Pulmonary artery endothelial cell (primary cell): ENCODE results near the gene SLC35A2. TPM values are rescaled to one million over a fixed set of nuclear protein-coding genes. Genes with fewer than 3 reads are reported as not detected.
"Not testable (repeated sequence)": the region's sequence is repeated elsewhere in the genome, so short reads cannot be mapped to it uniquely, and the experiment has no call there.

ENCODE experiments used
- DNase-seq: peaks from one replicate; pipeline ENCODE4 v3.0.0-alpha.2; 2011; ENCODE audit warnings: low read depth, low spot score
- total RNA-seq: library from RNA; depleted of rRNA; stranded (reverse); fragments of >200 nt; gene quantifications from 2 replicates; pipeline ENCODE4 v1.2.3, GENCODE V29; 2014

The SLC35A2 gene
- total RNA-seq, 1 donor from 2014 or later, result 11.6 TPM

- no peak for DNase-seq
Measured at GRCh38 chrX:48903290-48903689, 8.2 kb downstream of the SLC35A2 start.

GRCh38 chrX:48902776-48903175 lies 8.7 kb downstream of the SLC35A2 start:
- no peak for DNase-seq

GRCh38 chrX:48902135-48902534 lies 9.3 kb downstream of the SLC35A2 start:
- no peak for DNase-seq

GRCh38 chrX:48901069-48901468 lies 10.4 kb downstream of the SLC35A2 start:
- no peak for DNase-seq

- DNase-seq, result no peak
Measured at GRCh38 chrX:48899078-48899410, 12.4 kb downstream of the SLC35A2 start.

- DNase-seq, result peak; percentile 85
Measured at GRCh38 chrX:48897625-48898306, 13.7 kb downstream of the SLC35A2 start, which contains the start of the genes PQBP1 and TIMM17B. TSS of gene PQBP1 (plus strand) at chrX:48897930. CDS start at chrX:48898510, 580 bp downstream. TSS of gene TIMM17B (minus strand) at chrX:48897768. CDS start at chrX:48897749, 19 bp downstream.

GRCh38 chrX:48897157-48897624 lies 14.3 kb downstream of the SLC35A2 start:
- DNase-seq, result peak; percentile 48

GRCh38 chrX:48896611-48897011 lies 14.8 kb downstream of the SLC35A2 start:
- DNase-seq, result no peak

GRCh38 chrX:48894891-48895290 lies 16.6 kb downstream of the SLC35A2 start:
- DNase-seq, result no peak

- no peak for DNase-seq
Measured at GRCh38 chrX:48893556-48894348, 17.7 kb downstream of the SLC35A2 start.

GRCh38 chrX:48892896-48893295 lies 18.6 kb downstream of the SLC35A2 start:
- no peak for DNase-seq

GRCh38 chrX:48891402-48892288 lies 19.8 kb downstream of the SLC35A2 start:
- peak; percentile 36 for DNase-seq

GRCh38 chrX:48890934-48891401 lies 20.5 kb downstream of the SLC35A2 start:
- no peak for DNase-seq

- no peak for DNase-seq
Measured at GRCh38 chrX:48890296-48890925, 21.0 kb downstream of the SLC35A2 start.

- DNase-seq, result not testable (repeated sequence)
Measured at GRCh38 chrX:48886586-48886985, 24.9 kb downstream of the SLC35A2 start.

- no peak for DNase-seq
Measured at GRCh38 chrX:48883729-48884128, 27.7 kb downstream of the SLC35A2 start.

- DNase-seq, result not testable (repeated sequence)
Measured at GRCh38 chrX:48876944-48877343, 34.5 kb downstream of the SLC35A2 start.

GRCh38 chrX:48872017-48872416 lies 39.4 kb downstream of the SLC35A2 start:
- DNase-seq, result not testable (repeated sequence)

GRCh38 chrX:48864210-48864609 lies 47.2 kb downstream of the SLC35A2 start:
- DNase-seq, result no peak

- no peak for DNase-seq
Measured at GRCh38 chrX:48854898-48855297, 56.5 kb downstream of the SLC35A2 start.
